Islet of Langerhans (tissue), 1 donor: Measurements from ENCODE around the gene SPANXD.
"Not testable (repeated sequence)": the region's sequence is repeated elsewhere in the genome, so short reads cannot be mapped to it uniquely, and the experiment has no call there.

ENCODE experiments used
- FAIRE-seq: peaks from one replicate; lab custom pipeline; 2011; peaks lifted over from hg19 to GRCh38; lab: Jason Lieb, UNC

SPANXD gene

DNA sequence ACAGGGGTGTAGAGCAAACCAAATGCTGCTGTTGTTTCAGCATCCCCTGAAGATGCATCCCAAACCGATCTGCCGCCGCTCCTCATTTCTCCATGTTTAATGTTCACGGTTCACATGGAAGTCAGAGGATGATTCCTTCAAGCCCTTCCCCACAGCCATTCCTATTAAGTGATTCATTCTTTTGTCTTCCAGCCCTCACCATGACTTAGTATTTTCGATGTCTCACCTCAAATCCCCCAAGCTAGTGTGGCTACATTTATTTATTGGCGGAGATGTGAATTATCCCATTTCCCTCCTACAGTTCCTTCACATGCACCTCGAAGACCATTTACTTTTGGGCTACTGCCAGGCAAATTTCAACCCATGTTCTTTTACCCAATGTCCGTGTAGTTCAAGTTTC lies at the start of gene SPANXD:
Gene SPANXD (minus strand): TSS at position 101 of the 400 bp plus-strand sequence. CDS start 334 bp downstream, outside the sequence.
- not testable (repeated sequence) for FAIRE-seq

GRCh38 chrX:141742666-141743065 lies 44.1 kb upstream of the SPANXD start:
- FAIRE-seq, result no peak

GRCh38 chrX:141736656-141737055 lies 38.1 kb upstream of the SPANXD start:
- FAIRE-seq, result no peak

DNA sequence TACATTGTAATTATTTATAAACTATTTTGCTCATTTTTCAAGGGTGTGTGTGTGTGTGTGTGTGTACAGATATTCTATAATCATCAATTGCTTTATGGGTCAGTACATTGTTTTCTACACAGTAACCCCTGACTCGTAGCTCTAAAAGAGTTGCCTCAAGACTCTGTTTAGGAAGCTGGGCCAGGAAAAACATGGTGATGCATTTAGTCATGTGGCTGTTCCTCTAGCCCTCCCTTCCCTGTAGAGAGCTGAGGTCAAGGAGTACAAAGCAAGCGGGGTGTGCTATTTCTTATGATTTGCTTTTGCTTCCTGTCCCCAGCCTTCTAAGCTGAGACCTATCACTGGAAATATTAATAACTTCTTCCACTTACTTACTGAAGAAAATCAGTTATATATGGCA lies 34.8 kb upstream of the SPANXD start:
- no peak for FAIRE-seq

GRCh38 chrX:141732031-141732430 lies 33.5 kb upstream of the SPANXD start:
- no peak for FAIRE-seq

DNA sequence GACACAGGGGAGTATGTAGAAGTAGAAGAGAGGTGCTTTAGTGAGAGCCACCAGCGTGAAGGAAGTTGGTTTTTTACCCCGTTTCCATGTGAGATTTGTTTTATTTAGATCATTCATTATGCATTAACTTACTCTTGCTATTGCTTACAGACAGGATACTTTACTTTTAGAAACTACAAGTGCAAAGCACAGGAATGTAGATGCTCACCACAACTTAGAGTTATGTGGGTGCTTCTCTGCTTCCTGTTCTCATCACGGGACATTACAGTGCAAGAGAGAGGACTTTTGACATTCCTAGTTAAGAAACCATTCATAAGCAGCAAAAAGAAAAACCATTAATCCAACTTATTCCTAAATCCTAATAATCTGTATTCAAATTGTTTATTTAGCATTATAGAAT lies 25.6 kb upstream of the SPANXD start:
- no peak for FAIRE-seq

DNA sequence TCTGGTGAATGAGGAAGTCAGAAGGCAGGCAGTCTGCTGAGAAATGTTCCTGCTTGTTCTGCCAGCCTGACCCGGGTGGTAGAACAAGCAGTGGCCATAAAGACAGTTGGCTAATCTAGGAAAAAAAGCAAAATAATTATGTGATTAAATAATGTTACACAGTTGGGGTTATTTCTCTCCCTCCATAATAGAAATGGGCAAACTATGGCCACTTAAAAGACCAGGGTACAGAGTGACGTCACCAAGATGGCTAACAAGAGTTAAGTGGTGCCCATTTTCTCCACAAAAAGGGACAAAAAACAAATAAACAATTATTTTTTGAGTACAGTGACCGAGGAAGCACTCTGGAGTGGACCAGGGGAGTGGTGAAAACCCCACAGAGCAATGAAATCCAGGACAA lies 16.1 kb upstream of the SPANXD start:
- no peak for FAIRE-seq

GRCh38 chrX:141701072-141701471 lies 2.5 kb upstream of the SPANXD start:
- FAIRE-seq, result no peak

DNA sequence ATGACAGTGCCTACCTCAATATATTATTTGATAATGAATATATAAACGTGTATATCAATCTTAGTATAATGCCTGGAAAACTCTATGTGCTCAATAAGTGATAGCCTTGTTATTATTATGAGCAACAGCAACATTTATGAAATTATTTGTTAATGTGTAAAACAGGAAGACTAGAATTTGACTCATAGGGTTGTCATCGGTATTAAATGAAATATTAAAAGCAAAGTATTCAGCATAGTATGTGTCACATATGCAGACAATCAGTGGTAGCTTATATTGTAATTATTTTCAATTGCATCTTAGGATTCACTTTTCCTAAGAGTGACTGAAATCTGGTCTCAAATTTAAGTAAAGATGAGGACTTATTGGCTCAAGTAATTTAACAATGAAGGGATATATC lies 24.6 kb downstream of the SPANXD start:
- FAIRE-seq, result no peak

DNA sequence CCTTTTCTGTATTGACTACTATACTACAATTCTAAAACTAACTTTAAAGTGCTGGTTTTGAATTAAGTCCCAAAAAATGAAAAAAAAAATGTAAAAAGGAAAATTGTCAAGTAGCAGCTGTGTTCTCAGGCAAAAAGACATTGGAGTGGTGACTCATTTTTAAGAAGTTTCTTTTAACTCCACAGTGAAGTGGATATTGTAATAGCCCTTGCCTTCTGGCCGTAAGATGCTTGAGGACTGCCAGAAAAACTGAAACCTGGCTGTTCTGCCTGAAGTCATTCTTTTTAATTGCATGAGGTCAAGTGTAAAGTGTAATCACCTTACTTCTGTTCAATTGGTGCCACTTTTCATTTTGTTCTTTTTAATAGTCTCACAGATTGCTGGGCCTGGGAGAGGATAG lies 28.9 kb downstream of the SPANXD start:
- FAIRE-seq, result no peak

- FAIRE-seq, result no peak
Measured at GRCh38 chrX:141668371-141668770, 30.2 kb downstream of the SPANXD start.

GRCh38 chrX:141662781-141663180 lies 35.8 kb downstream of the SPANXD start:
- no peak for FAIRE-seq

GRCh38 chrX:141652286-141652685 lies 46.3 kb downstream of the SPANXD start:
- no peak for FAIRE-seq
